Brain microvascular endothelial cell (primary cell): ENCODE measurements around the gene ENPP1.

Experiments used
- DNase-seq: peaks from one replicate; pipeline ENCODE4 v3.0.0-alpha.2; 2020
- H3K27ac ChIP-seq: fragments of 250-450 bp; sonication (Bioruptor Pico); 2 replicates; pipeline ENCODE4 v1.5.1; 2020; ENCODE audit warnings: mild to moderate bottlenecking, moderate library complexity
- H3K27me3 ChIP-seq: fragments of 250-450 bp; sonication (Bioruptor Pico); replicated peaks from 2 replicates; pipeline ENCODE4 v1.5.1; 2020; ENCODE audit warnings: mild to moderate bottlenecking
- H3K36me3 ChIP-seq: fragments of 250-450 bp; sonication (Bioruptor Pico); replicated peaks from 2 replicates; pipeline ENCODE4 v1.5.1; 2020; ENCODE audit warnings: mild to moderate bottlenecking
- H3K4me3 ChIP-seq: 2 replicates; pipeline ENCODE4 v1.5.1; 2011; ENCODE audit warnings: low read depth, mild to moderate bottlenecking, control low read depth, low read length, moderate library complexity
- CTCF ChIP-seq: IDR thresholded peaks from 2 replicates; pipeline ENCODE4 v1.5.1; 2011; ENCODE audit warnings: low read depth, mild to moderate bottlenecking, moderate library complexity, low read length, control low read depth, inconsistent platforms; ENCODE audit errors: missing control alignments
- in situ Hi-C: cut with HindIII; loops from 2 replicates; pipeline ENCODE4 v1.10.0; 2017; ENCODE audit warnings: low sequenced_read_pairs, low pct_ligation_motif_present

Gene ENPP1

DNA sequence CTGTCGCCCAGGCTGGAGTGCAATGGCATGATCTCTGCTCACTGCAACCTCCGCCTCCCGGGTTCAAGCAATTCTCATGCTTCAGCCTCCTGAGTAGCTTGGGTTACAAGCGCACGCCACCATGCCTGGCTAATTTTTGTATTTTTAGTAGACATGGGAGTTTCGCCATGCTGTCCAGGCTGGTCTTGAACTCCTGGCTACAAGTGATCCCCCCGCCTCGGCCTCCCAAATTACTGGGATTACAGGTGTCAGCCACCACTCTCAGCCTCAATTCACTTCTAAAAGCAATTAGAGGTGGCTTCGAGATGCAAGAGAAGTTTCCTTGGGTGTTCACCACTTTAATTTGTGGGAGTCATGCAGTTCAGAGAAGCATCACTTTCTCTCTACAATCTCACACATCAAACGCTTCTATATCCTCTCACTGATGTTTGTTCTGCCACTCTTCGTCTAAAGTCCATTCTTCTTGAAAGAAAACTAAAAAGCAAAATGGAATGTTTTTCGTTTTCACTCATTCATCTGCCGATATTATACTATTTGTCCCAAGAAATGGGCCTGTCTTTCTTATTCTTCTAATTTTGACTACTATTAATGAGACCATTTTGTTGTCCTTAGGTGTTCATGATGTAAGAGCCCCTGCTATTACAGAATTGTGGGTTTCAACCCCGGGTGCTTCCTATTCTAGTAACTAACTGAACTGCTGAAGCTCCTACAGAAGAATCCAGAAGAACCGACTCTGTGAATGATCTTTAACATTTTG is 38.3 kb upstream of the ENPP1 start:
- TF ChIP-seq CTCF = no peak
- in situ Hi-C loops = no loop called here

DNA sequence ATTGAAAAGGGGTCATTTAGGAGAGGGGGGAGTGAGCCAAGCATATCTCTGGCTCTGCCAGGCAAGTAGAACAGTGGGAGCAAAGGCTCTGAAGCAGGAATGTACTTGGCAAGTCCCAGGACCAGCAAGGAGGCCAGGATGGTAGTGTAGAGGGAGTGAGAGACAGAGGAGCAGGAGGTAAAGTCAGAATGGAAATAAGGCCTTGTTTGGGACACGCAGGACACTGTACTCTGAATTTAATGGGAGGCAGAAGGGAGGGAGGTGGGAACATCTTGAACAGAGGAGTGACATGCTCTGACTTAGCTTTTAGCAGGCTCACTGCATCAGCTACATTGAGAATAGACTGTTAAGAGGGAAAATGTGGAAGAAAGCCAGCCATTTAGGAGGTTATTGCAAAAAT is 37.0 kb upstream of the ENPP1 start:
- TF ChIP-seq CTCF = no peak
- no peak for DNase-seq
- Histone ChIP-seq H3K4me3 (no peak overlapping the region), H3K27me3 (no peaks in the 10 kb centered on the region), H3K36me3 (no peaks in the 10 kb centered on the region), H3K27ac (no peak overlapping the region)
- in situ Hi-C loops = no loop called here

More for the DNA sequence above, 38.3 kb upstream of the ENPP1 start:
- DNase-seq = no peak
- H3K4me3 ChIP-seq = no peak overlapping the region
- H3K27ac ChIP-seq = no peak overlapping the region
- H3K36me3 ChIP-seq = no peaks in the 10 kb centered on the region
- no peaks in the 10 kb centered on the region for H3K27me3 ChIP-seq

- in situ Hi-C loops = no loop called here
- no peak for DNase-seq
- no peaks in the 10 kb centered on the region for H3K36me3 ChIP-seq
- H3K27me3 ChIP-seq = no peaks in the 10 kb centered on the region
- H3K27ac ChIP-seq = no peak overlapping the region
- no peak for TF ChIP-seq CTCF
- no peak overlapping the region for H3K4me3 ChIP-seq
These were observed 34.4 kb upstream of the ENPP1 start for GRCh38 chr6:131773284-131773950.

GRCh38 chr6:131775886-131776285 is 31.9 kb upstream of the ENPP1 start:
- Histone ChIP-seq H3K27me3 (no peaks in the 10 kb centered on the region), H3K4me3 (no peak overlapping the region), H3K27ac (no peak overlapping the region), H3K36me3 (no peaks in the 10 kb centered on the region)
- no peak for DNase-seq
- in situ Hi-C loops = no loop called here
- no peak for TF ChIP-seq CTCF

DNA sequence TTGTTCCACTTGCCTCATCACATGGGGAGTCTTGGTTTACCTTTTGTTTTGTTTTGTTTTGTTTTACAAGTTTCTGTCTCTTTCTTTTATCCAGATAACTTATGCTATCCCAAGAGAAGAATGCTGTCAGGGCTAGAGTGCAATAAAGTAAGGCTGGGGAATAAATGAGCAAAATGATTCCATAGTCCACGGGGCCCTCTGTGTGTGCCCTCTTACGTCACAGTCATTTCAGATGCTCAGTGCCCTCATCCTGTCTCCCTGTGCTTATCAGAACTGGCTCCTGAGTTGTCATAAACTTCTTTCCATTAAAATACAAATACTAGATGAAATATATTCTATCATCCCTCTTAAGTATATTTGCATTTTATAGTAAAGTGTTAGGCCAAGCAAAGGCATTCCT is 30.8 kb upstream of the ENPP1 start:
- TF ChIP-seq CTCF = no peak
- in situ Hi-C loops = no loop called here
- no peaks in the 10 kb centered on the region for H3K27me3 ChIP-seq
- H3K27ac ChIP-seq = no peak overlapping the region
- no peak overlapping the region for H3K4me3 ChIP-seq
- no peak for DNase-seq
- no peaks in the 10 kb centered on the region for H3K36me3 ChIP-seq

- Histone ChIP-seq H3K36me3 (no peaks in the 10 kb centered on the region), H3K4me3 (no peak overlapping the region), H3K27me3 (no peaks in the 10 kb centered on the region), H3K27ac (no peak overlapping the region)
- no peak for DNase-seq
- in situ Hi-C loops = no loop called here
- TF ChIP-seq CTCF = no peak
These were observed 29.7 kb upstream of the ENPP1 start for GRCh38 chr6:131778169-131778568.
